H1 (cell line): ENCODE data around the gene APAF1. TPM values are rescaled to one million over a fixed set of nuclear protein-coding genes. Genes with fewer than 3 reads are reported as not detected.

Experiments
- CTCF ChIA-PET: fragments of 300-600 bp; sonication (Branson Sonifier 250); formaldehyde crosslinking; loops from one replicate; lab custom pipeline; 2021; ENCODE audit not compliant: partially characterized antibody; lab: Charles Lee
- POLR2A ChIA-PET: fragments of 300-600 bp; sonication (Branson Sonifier 250); formaldehyde crosslinking; loops from one replicate; lab custom pipeline; 2021; ENCODE audit warnings: inconsistent platforms; ENCODE audit not compliant: partially characterized antibody; lab: Charles Lee
- DNase-seq, 2 experiments: peaks; one replicate each; pipeline versions ENCODE4 v3.0.0 to v3.0.0-alpha.2; 2010 to 2022; ENCODE audit warnings: low spot score in 2 of 2, low read depth in 1 of 2, mixed read lengths in 1 of 2
- FAIRE-seq: peaks from 2 replicates; lab custom pipeline; 2011; peaks lifted over from hg19 to GRCh38; lab: Jason Lieb, UNC
- H2AFZ ChIP-seq: 2 replicates; pipeline ENCODE4 v1.8.1; 2012; ENCODE audit warnings: low read length, inconsistent platforms
- H2AK5ac ChIP-seq: 2 replicates; pipeline ENCODE4 v1.6.1; 2013; ENCODE audit warnings: low read depth, low read length
- H2BK120ac ChIP-seq: replicated peaks from 2 replicates; pipeline ENCODE3; 2013; ENCODE audit warnings: low read depth, low read length, inconsistent platforms
- H2BK12ac ChIP-seq: 2 replicates; pipeline ENCODE4 v1.6.1; 2013; ENCODE audit warnings: low read depth, low read length
- H2BK15ac ChIP-seq: 2 replicates; pipeline ENCODE4 v1.6.1; 2013; ENCODE audit warnings: low read length
- H2BK20ac ChIP-seq: 2 replicates; pipeline ENCODE4 v1.6.1; 2013; ENCODE audit warnings: low read length
- H2BK5ac ChIP-seq: 2 replicates; pipeline ENCODE4 v1.6.1; 2013; ENCODE audit warnings: low read depth, low read length
- H3K14ac ChIP-seq: 2 replicates; pipeline ENCODE4 v1.6.1; 2013; ENCODE audit warnings: inconsistent platforms; ENCODE audit not compliant: insufficient read length
- H3K18ac ChIP-seq: 2 replicates; pipeline ENCODE4 v1.6.1; 2013; ENCODE audit warnings: low read length; ENCODE audit errors: extremely low read depth
- H3K23ac ChIP-seq: 2 replicates; pipeline ENCODE4 v1.6.1; 2013; ENCODE audit warnings: inconsistent platforms; ENCODE audit not compliant: insufficient read length
- H3K23me2 ChIP-seq: 2 replicates; pipeline ENCODE4 v1.6.1; 2013; ENCODE audit warnings: low read depth, low read length
- H3K27ac ChIP-seq: 2 replicates; pipeline ENCODE4 v1.6.1; 2011; ENCODE audit warnings: low read depth, low read length, inconsistent platforms
- H3K27me3 ChIP-seq, 4 experiments: replicated peaks in 1 of 4; 1 replicate in 1 of 4; 2 replicates in 3 of 4; pipeline versions ENCODE4 v1.6.1 to v1.8.1; 2011 to 2013; ENCODE audit warnings: low read length in 3 of 4, mild to moderate bottlenecking in 3 of 4, inconsistent platforms in 2 of 4, mixed read lengths in 2 of 4, moderate library complexity in 1 of 4; ENCODE audit not compliant: control insufficient read depth in 3 of 4, insufficient read depth in 3 of 4; ENCODE audit errors: extremely low read depth in 1 of 4
- H3K36me3 ChIP-seq, 4 experiments: 2 replicates each; pipeline versions ENCODE4 v1.6.1 to v1.8.1; 2011 to 2013; ENCODE audit warnings: mild to moderate bottlenecking in 4 of 4, low read length in 3 of 4, moderate library complexity in 2 of 4, control low read depth in 1 of 4, inconsistent platforms in 1 of 4; ENCODE audit not compliant: insufficient read depth in 4 of 4, control insufficient read depth in 2 of 4
- H3K4ac ChIP-seq: replicated peaks from 2 replicates; pipeline ENCODE3; 2013; ENCODE audit warnings: low read length, low read depth, mixed read lengths, inconsistent platforms; ENCODE audit not compliant: insufficient read length
- H3K4me1 ChIP-seq, 4 experiments: replicated peaks in 1 of 4; 1 replicate in 1 of 4; 2 replicates in 3 of 4; pipeline versions ENCODE4 v1.6.1 to v1.8.1; 2011 to 2013; ENCODE audit warnings: low read length in 3 of 4, inconsistent platforms in 2 of 4, mixed read lengths in 1 of 4; ENCODE audit not compliant: insufficient read depth in 4 of 4, control insufficient read depth in 3 of 4
- H3K4me2 ChIP-seq, 2 experiments: 2 replicates each; pipeline versions ENCODE4 v1.6.1 to v1.8.1; 2011 to 2013; ENCODE audit warnings: low read depth in 2 of 2, low read length in 2 of 2, control low read depth in 1 of 2, inconsistent platforms in 1 of 2, mild to moderate bottlenecking in 1 of 2; ENCODE audit not compliant: insufficient read depth in 1 of 2
- H3K4me3 ChIP-seq, 4 experiments: fragments of 200-600, 300-600 bp in 1 of 4; sonication (generic), shearing (Covaris generic), sonication (Bioruptor Twin) in 1 of 4; 2 replicates each; pipeline versions ENCODE4 v1.5.1 to v1.8.1; 2011 to 2016; ENCODE audit warnings: low read length in 4 of 4, low read depth in 3 of 4, control low read depth in 2 of 4, inconsistent platforms in 2 of 4, mild to moderate bottlenecking in 2 of 4, mixed read lengths in 1 of 4, moderate library complexity in 1 of 4; ENCODE audit not compliant: insufficient read depth in 2 of 4; ENCODE audit errors: extremely low read depth in 1 of 4
- H3K56ac ChIP-seq: replicated peaks from 2 replicates; pipeline ENCODE3; 2013; ENCODE audit warnings: low read depth, mild to moderate bottlenecking, mixed read lengths, low read length, inconsistent platforms; ENCODE audit not compliant: insufficient read length
- H3K79me1 ChIP-seq: 2 replicates; pipeline ENCODE4 v1.6.1; 2013; ENCODE audit warnings: low read depth, low read length, control low read depth
- H3K79me2 ChIP-seq, 2 experiments: 2 replicates each; pipeline versions ENCODE4 v1.6.1 to v1.8.1; 2012 to 2013; ENCODE audit warnings: low read length in 2 of 2, mild to moderate bottlenecking in 2 of 2, inconsistent platforms in 1 of 2; ENCODE audit not compliant: insufficient read depth in 2 of 2, control insufficient read depth in 1 of 2
- H3K9ac ChIP-seq, 4 experiments: replicated peaks in 1 of 4; 1 replicate in 1 of 4; 2 replicates in 3 of 4; pipeline versions ENCODE4 v1.6.1 to v1.8.1; 2011 to 2013; ENCODE audit warnings: low read depth in 3 of 4, low read length in 3 of 4, control low read depth in 2 of 4, mild to moderate bottlenecking in 2 of 4, moderate library complexity in 2 of 4, inconsistent platforms in 1 of 4; ENCODE audit errors: extremely low read depth in 1 of 4
- H3K9me3 ChIP-seq, 2 experiments: 2 replicates each; pipeline versions ENCODE4 v1.6.1 to v1.8.1; 2012 to 2013; ENCODE audit warnings: mild to moderate bottlenecking in 2 of 2, moderate library complexity in 2 of 2, control low read depth in 1 of 2, inconsistent platforms in 1 of 2, low read depth in 1 of 2, low read length in 1 of 2, mixed read lengths in 1 of 2; ENCODE audit not compliant: insufficient read depth in 2 of 2
- H4K20me1 ChIP-seq, 2 experiments: replicated peaks in 1 of 2; 2 replicates each; pipeline versions ENCODE3 to v1.8.1; 2011 to 2013; ENCODE audit warnings: inconsistent platforms in 2 of 2, low read length in 2 of 2, mild to moderate bottlenecking in 1 of 2; ENCODE audit not compliant: insufficient read depth in 2 of 2, control insufficient read depth in 1 of 2
- H4K5ac ChIP-seq: 2 replicates; pipeline ENCODE4 v1.6.1; 2013; ENCODE audit warnings: low read length, low read depth, mixed read lengths, inconsistent platforms; ENCODE audit not compliant: insufficient read length
- H4K8ac ChIP-seq: 2 replicates; pipeline ENCODE4 v1.8.0; 2013; ENCODE audit warnings: mild to moderate bottlenecking, moderate library complexity, low read length, inconsistent platforms; ENCODE audit not compliant: insufficient read depth; ENCODE audit errors: extremely low read depth
- H4K91ac ChIP-seq: replicated peaks from 2 replicates; pipeline ENCODE3; 2013; ENCODE audit warnings: low read length, mixed read lengths, inconsistent platforms; ENCODE audit not compliant: insufficient read length
- BRCA1 ChIP-seq: IDR thresholded peaks from 2 replicates; pipeline ENCODE4 v1.6.1; 2012; ENCODE audit warnings: low read depth, low read length, improper control_type of control experiment
- CTBP2 ChIP-seq: IDR thresholded peaks from 2 replicates; pipeline ENCODE4 v1.7.0; 2011; ENCODE audit warnings: borderline replicate concordance, mild to moderate bottlenecking, moderate library complexity, mixed read lengths, low read length; ENCODE audit not compliant: insufficient read depth, insufficient read length
- JUN ChIP-seq: IDR thresholded peaks from 2 replicates; pipeline ENCODE4 v1.6.1; 2011; ENCODE audit warnings: low read depth, mild to moderate bottlenecking, improper control_type of control experiment, low read length
- SP2 ChIP-seq: IDR thresholded peaks from 2 replicates; pipeline ENCODE4 v1.6.1; 2012; ENCODE audit warnings: mild to moderate bottlenecking, low read length, inconsistent platforms
- TBP ChIP-seq: IDR thresholded peaks from 2 replicates; pipeline ENCODE4 v1.6.1; 2011; ENCODE audit warnings: low read depth, low read length, improper control_type of control experiment
- WGBS, 2 experiments: shearing (Covaris generic) in 1 of 2; methylation state at CpG; one replicate each; pipeline versions ENCODE4 v1.1.6 to v1.1.7; 2013 to 2015; ENCODE audit warnings: low lambda C conversion rate in 2 of 2, mixed read lengths in 2 of 2, inconsistent platforms in 1 of 2, low coverage in 1 of 2, missing lambda C conversion rate in 1 of 2; ENCODE audit not compliant: insufficient replicate concordance in 2 of 2, insufficient coverage in 1 of 2, insufficient read length in 1 of 2; ENCODE audit errors: extremely low coverage in 1 of 2, missing lambda C conversion rate in 1 of 2; 5-methylcytosine and 5-hydroxymethylcytosine counted together
- polyA plus RNA-seq, 7 experiments: library from polyadenylated mRNA; depleted of rRNA in 3 of 7; stranded (reverse) in 5 of 7; unstranded in 2 of 7; fragments of >200 nt in 5 of 7; fragments of 200-250 nt in 2 of 7; gene quantifications; 1 replicate in 5 of 7; 2 replicates in 1 of 7; 4 replicates in 1 of 7; pipeline versions ENCODE4 v1.2.1 to v1.2.3, GENCODE V29; 2011 to 2013; ENCODE audit warnings: missing spikeins in 2 of 7, mixed read lengths in 2 of 7
- total RNA-seq: library from RNA; stranded (reverse); fragmentation: NEBNext Ultra II Directional; extraction: Animal tissue kit (Norgen Biotek cat#: 25700); gene quantifications from 2 replicates; pipeline ENCODE4 v1.2.1, GENCODE V29; 2021

APAF1 gene
- total and polyA plus RNA-seq, 2 of the 8 experiments (the other 6 are each of a cell fraction or from before 2014, with no cell fraction given), result 4.7 to 22.6 TPM

DNA sequence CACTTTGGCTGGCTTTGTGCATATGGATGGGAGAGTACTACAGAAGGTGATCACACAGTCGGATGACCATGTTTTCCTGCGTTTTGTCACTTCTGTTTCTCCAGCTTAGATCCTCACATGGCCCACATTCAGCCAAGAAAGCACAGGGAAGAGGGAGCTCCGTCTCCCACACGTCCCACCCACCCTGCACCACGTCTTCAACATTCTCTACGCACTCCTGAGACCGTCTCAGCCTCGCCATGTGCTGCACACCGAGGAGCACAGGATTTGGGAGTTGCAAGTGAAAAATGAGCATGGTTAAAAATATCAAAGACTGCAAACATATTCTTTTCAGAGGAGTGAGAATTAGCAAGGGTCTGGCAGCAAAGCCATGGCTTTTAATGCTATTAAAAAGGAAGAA lies 122.2 kb downstream of the APAF1 start:
- no peak overlapping the region for H4K91ac ChIP-seq
- H4K20me1 ChIP-seq, result no peaks in the 10 kb centered on the region
- TF ChIP-seq SP2, result no peak
- TF ChIP-seq TBP, result no peak
- no peak for TF ChIP-seq CTBP2
- no peak for TF ChIP-seq BRCA1
- TF ChIP-seq JUN, result no peak

More for the DNA sequence above, 122.2 kb downstream of the APAF1 start:
- no peak overlapping the region for H3K14ac ChIP-seq
- H3K27ac ChIP-seq, result no peak overlapping the region
- no peak overlapping the region for H3K23ac ChIP-seq
- no peak overlapping the region for H2BK12ac ChIP-seq
- no peak overlapping the region for H2BK15ac ChIP-seq
- H2BK20ac ChIP-seq, result no peak overlapping the region
- H3K36me3 ChIP-seq, result no peaks in the 10 kb centered on the region; a peak in 1 of 8 replicates
- H3K9me3 ChIP-seq, result 0 out of 4 replicates have a peak, but pooled peaks cover 0 to under 1% of the 10 kb centered on the region in 2 experiments
- no peaks in the 10 kb centered on the region for H3K4me1 ChIP-seq
- H3K4ac ChIP-seq, result no peak overlapping the region
- no peak overlapping the region for H3K18ac ChIP-seq
- H2BK5ac ChIP-seq, result no peak overlapping the region
- ChIA-PET POLR2A (no interaction called here), CTCF (interaction anchor here (1.3 to 1.8 kb wide), 2 partner anchors 10 to 172 kb away, joined by 3 to 6 read pairs; no protein-coding TSS in a partner anchor)
- no peak overlapping the region for H2AFZ ChIP-seq
- no peaks in the 10 kb centered on the region for H3K27me3 ChIP-seq
- no peak overlapping the region for H3K56ac ChIP-seq
- no peaks in the 10 kb centered on the region for H3K79me2 ChIP-seq
- WGBS, 2 experiments, result 94% methylated on average over 9 of the region's 9 CpGs; no CpG with 5 or more reads in 1 of the 2 experiments
- H3K4me3 ChIP-seq, result no peak overlapping the region
- DNase-seq (no peak), FAIRE-seq (no peak)
- H3K23me2 ChIP-seq, result no peaks in the 10 kb centered on the region
- H4K8ac ChIP-seq, result no peak overlapping the region
- H3K79me1 ChIP-seq, result no peaks in the 10 kb centered on the region
- no peak overlapping the region for H3K4me2 ChIP-seq
- no peak overlapping the region for H2AK5ac ChIP-seq
- H3K9ac ChIP-seq, result no peak overlapping the region
- no peak overlapping the region for H2BK120ac ChIP-seq
- no peak overlapping the region for H4K5ac ChIP-seq
